ENCODE measurements around the gene KAT6B. TPM values are rescaled to one million over a fixed set of nuclear protein-coding genes. Genes with fewer than 3 reads are reported as not detected.

KAT6B gene
- total and polyA plus RNA-seq, 7 experiments from 2014 or later = 33.2 to 80.5 (median 63.6) TPM

DNA sequence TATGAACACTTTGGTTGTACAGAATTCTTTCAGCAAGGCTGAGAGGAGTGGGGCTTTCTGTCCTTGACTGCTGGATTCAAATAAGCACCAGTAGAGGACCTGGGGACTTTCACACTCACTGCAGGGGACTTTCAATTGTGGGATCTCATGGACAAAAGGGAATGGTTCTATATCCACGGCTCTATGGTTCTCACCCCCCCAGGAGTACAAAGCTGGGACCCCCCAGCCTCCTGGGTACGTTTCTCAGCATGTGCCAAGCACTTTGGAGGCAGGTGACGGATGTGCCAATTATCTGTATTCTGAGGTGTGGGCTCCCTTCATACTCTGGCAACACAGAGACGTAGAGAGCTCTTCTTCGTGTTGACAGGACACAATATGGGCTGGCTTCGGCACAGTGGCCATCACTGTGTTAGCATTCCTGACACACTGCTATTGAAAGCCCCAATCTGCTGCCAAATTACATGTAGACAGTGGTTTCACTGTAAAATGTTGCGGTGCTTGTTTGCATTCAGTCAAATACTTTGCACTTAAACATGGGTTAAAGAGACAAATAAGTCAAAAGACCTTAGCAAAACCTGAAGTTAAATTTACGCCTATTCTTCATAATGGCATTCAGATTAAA is 192.4 kb downstream of the KAT6B start:
- DNase-seq (no peak), ATAC-seq (no peak)
- ChIA-PET POLR2A (no interaction called here), CTCF (interaction anchor here (0.6 to 0.7 kb wide), 4 partner anchors 21 to 1955 kb away, joined by 3 to 4 read pairs (median 3); no protein-coding TSS in a partner anchor)
- Mint-ChIP-seq H3K27me3 (no peaks in the 10 kb centered on the region), H3K9me3 (no peaks in the 10 kb centered on the region), H3K36me3 (peaks cover 4 to 34% (median 20%) of the 10 kb centered on the region in 5 donors), H3K27ac (peak overlapping the region in 6 of 9 donors; percentile 6 to 76 (median 64)), H3K4me1 (peaks cover 9 to 41% (median 29%) of the 10 kb centered on the region in 7 donors), H3K4me3 (peak overlapping the region in 1 of 10 donors; percentile 8)
- no peaks in the 10 kb centered on the region for H3K27me3 ChIP-seq (ENCODE audit: control insufficient read depth in 2 of 2, insufficient read depth in 2 of 2, low read length in 2 of 2)
- intact Hi-C loops (cut with micrococcal nuclease) = loop anchor here (1.0 to 10.0 kb wide), 10 partner anchors 48 to 774 kb away; partner anchors contain the start of gene KAT6B (in 2 of the 2)
- peaks cover 6 to 40% (median 7%) of the 10 kb centered on the region in 3 experiments for H3K36me3 ChIP-seq (ENCODE audit: control insufficient read depth in 2 of 3, insufficient read depth in 3 of 3, low read length in 3 of 3)
- no peak overlapping the region for H3K27ac ChIP-seq (ENCODE audit: low read depth, low read length)
- H3K9me3 ChIP-seq (ENCODE audit: control insufficient read depth in 2 of 3, low read length in 3 of 3) = no peaks in the 10 kb centered on the region
- no peak overlapping the region for H3K4me3 ChIP-seq (ENCODE audit: low read length)
- peaks cover 12 to 15% of the 10 kb centered on the region in 2 donors for H3K4me1 ChIP-seq (ENCODE audit: control insufficient read depth in 2 of 2, insufficient read depth in 2 of 2, low read length in 2 of 2)

- no peak overlapping the region for H3K27ac ChIP-seq (ENCODE audit: low read depth, low read length)
- peak in 7 of 9 donors; percentile 15 to 53 (median 43) for DNase-seq
- no peak overlapping the region for H3K4me3 Mint-ChIP-seq
- ChIA-PET POLR2A (interaction anchor here (0.7 kb wide), 1 partner anchor 70 kb away, joined by 3 read pairs; no protein-coding TSS in a partner anchor), CTCF (interaction anchor here (0.6 to 1.4 kb wide), 9 partner anchors 9 to 1954 kb away, joined by 3 to 8 read pairs (median 3); no protein-coding TSS in a partner anchor)
- peaks cover 6 to 40% (median 7%) of the 10 kb centered on the region in 3 experiments for H3K36me3 ChIP-seq (ENCODE audit: control insufficient read depth in 2 of 3, insufficient read depth in 3 of 3, low read length in 3 of 3)
- intact Hi-C loops (cut with micrococcal nuclease) = loop anchor here (1.0 to 10.0 kb wide), 10 partner anchors 49 to 775 kb away; partner anchors contain the start of gene KAT6B (in 2 of the 2)
- peak; percentile 63 for ATAC-seq
- no peaks in the 10 kb centered on the region for H3K27me3 Mint-ChIP-seq
- H3K9me3 ChIP-seq (ENCODE audit: control insufficient read depth in 2 of 3, low read length in 3 of 3) = no peaks in the 10 kb centered on the region
- H3K4me3 ChIP-seq (ENCODE audit: low read length) = no peak overlapping the region
- peak overlapping the region in 5 of 9 donors; percentile 4 to 62 (median 16) for H3K27ac Mint-ChIP-seq
- no peaks in the 10 kb centered on the region for H3K9me3 Mint-ChIP-seq
- peaks cover 6 to 38% (median 23%) of the 10 kb centered on the region in 7 donors for H3K4me1 Mint-ChIP-seq
- peaks cover 4 to 34% (median 18%) of the 10 kb centered on the region in 5 donors for H3K36me3 Mint-ChIP-seq
- H3K27me3 ChIP-seq (ENCODE audit: control insufficient read depth in 2 of 2, insufficient read depth in 2 of 2, low read length in 2 of 2) = no peaks in the 10 kb centered on the region
- H3K4me1 ChIP-seq (ENCODE audit: control insufficient read depth in 2 of 2, insufficient read depth in 2 of 2, low read length in 2 of 2) = peaks cover 8 to 12% of the 10 kb centered on the region in 2 donors
These were observed 193.0 kb downstream of the KAT6B start for GRCh38 chr10:75019370-75019769.

DNA sequence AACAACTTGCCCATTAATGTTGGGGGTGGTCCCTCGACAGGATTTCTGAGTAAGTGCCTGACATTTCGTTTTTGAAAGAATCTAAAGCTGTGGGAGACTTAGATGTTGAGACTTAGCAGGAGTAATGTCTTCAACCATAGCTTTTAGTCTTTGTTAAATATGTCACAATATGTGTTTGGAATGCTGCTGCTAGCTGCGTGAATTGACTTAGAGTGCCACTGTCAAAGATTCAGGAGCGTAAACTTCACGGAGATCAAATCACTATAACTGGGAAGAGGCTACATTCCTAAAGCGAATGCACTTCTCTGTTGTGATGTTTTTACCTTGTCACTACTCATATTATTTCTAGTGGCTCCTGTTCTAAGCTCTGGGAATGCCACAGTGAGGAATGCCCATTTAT is 193.8 kb downstream of the KAT6B start:
- intact Hi-C loops (cut with micrococcal nuclease) = loop anchor here in 1 of 2 donors (5.0 kb wide), 1 partner anchor 217 kb away; the partner anchor contains the start of gene COMTD1
- H3K36me3 Mint-ChIP-seq = peaks cover 10 to 41% (median 20%) of the 10 kb centered on the region in 5 donors
- H3K4me1 Mint-ChIP-seq = peaks cover 3 to 32% (median 15%) of the 10 kb centered on the region in 7 donors
- H3K27ac Mint-ChIP-seq = peak overlapping the region in 3 of 9 donors; percentile 25 to 62 (median 46)
- CTCF ChIA-PET = interaction anchor here (0.7 to 1.4 kb wide), 10 partner anchors 8 to 776 kb away, joined by 3 to 8 read pairs (median 3); no protein-coding TSS in a partner anchor
- H3K9me3 Mint-ChIP-seq = no peaks in the 10 kb centered on the region
- H3K36me3 ChIP-seq (ENCODE audit: control insufficient read depth in 2 of 3, insufficient read depth in 3 of 3, low read length in 3 of 3) = peaks cover 7 to 47% (median 8%) of the 10 kb centered on the region in 3 experiments
- no peak overlapping the region for H3K4me3 Mint-ChIP-seq
- H3K27ac ChIP-seq (ENCODE audit: low read depth, low read length) = no peak overlapping the region
- H3K4me3 ChIP-seq (ENCODE audit: low read length) = no peak overlapping the region
- peaks cover under 1 to 4% of the 10 kb centered on the region in 2 donors for H3K4me1 ChIP-seq (ENCODE audit: control insufficient read depth in 2 of 2, insufficient read depth in 2 of 2, low read length in 2 of 2)
- H3K27me3 Mint-ChIP-seq = no peaks in the 10 kb centered on the region
- no peaks in the 10 kb centered on the region for H3K9me3 ChIP-seq (ENCODE audit: control insufficient read depth in 2 of 3, low read length in 3 of 3)
- no peak for DNase-seq
- H3K27me3 ChIP-seq (ENCODE audit: control insufficient read depth in 2 of 2, insufficient read depth in 2 of 2, low read length in 2 of 2) = no peaks in the 10 kb centered on the region
- ATAC-seq = no peak
- POLR2A ChIA-PET = interaction anchor here (0.7 kb wide), 1 partner anchor 70 kb away, joined by 3 read pairs; no protein-coding TSS in a partner anchor

DNA sequence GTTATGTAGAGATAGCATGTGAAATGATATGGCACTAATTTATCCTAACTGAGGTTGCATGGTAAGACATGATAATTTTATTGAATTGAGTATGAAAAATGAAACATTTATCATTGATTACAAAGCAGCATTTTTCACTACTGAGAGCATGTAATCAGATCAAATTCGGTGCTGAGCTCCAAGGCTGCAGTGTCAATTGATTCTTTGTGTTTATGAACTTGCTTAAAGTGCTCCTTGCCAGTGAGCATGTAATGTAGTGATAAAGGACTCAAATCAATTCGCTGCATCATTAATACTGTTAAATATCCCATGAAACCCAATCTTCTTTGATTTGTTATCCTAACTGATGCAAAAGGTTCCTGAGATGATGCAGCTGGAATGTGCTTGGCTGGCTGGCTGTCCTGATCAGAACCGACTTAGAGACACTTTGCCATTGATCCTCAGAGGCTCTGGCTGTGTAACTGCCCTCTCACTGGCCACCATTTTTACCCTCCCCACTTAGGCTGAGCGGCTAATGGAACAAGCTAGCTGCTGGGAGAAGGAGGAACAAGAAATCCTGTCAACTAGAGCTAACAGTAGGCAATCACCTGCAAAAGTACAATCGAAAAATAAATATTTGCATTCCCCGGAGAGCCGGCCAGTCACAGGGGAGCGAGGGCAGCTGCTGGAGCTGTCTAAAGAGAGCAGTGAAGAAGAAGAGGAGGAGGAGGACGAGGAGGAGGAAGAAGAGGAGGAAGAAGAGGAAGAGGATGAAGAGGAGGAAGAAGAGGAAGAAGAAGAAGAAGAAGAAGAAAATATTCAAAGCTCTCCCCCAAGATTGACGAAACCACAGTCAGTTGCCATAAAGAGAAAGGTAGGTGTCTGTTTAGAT is 195.2 kb downstream of the KAT6B start:
- Histone ChIP-seq H3K27me3 (ENCODE audit: control insufficient read depth in 2 of 2, insufficient read depth in 2 of 2, low read length in 2 of 2) (no peaks in the 10 kb centered on the region), H3K36me3 (ENCODE audit: control insufficient read depth in 2 of 3, insufficient read depth in 3 of 3, low read length in 3 of 3) (peaks cover 7 to 61% (median 9%) of the 10 kb centered on the region in 3 experiments), H3K27ac (ENCODE audit: low read depth, low read length) (no peak overlapping the region), H3K4me3 (ENCODE audit: low read length) (no peak overlapping the region), H3K9me3 (ENCODE audit: control insufficient read depth in 2 of 3, low read length in 3 of 3) (no peaks in the 10 kb centered on the region), H3K4me1 (ENCODE audit: control insufficient read depth in 2 of 2, insufficient read depth in 2 of 2, low read length in 2 of 2) (no peaks in the 10 kb centered on the region)
- Mint-ChIP-seq H3K4me1 (peaks cover 0 to 20% (median 4%) of the 10 kb centered on the region in 7 donors), H3K36me3 (peaks cover 12 to 44% (median 24%) of the 10 kb centered on the region in 5 donors), H3K4me3 (no peak overlapping the region), H3K9me3 (no peaks in the 10 kb centered on the region), H3K27ac (peak overlapping the region in 6 of 9 donors; percentile 22 to 81 (median 48)), H3K27me3 (no peaks in the 10 kb centered on the region)
- intact Hi-C loops (cut with micrococcal nuclease) = loop anchor here (1.0 to 5.0 kb wide), 5 partner anchors 215 to 777 kb away; partner anchors contain the start of gene COMTD1 (in 1 of the 2)
- CTCF ChIA-PET = interaction anchor here (0.8 kb wide), 1 partner anchor 778 kb away, joined by 4 read pairs; no protein-coding TSS in a partner anchor
- POLR2A ChIA-PET = interaction anchor here (1.2 kb wide), 1 partner anchor 13 kb away, joined by 3 read pairs; no protein-coding TSS in a partner anchor
- DNase-seq = no peak
- no peak for ATAC-seq

GRCh38 chr10:75023074-75023473 is 196.7 kb downstream of the KAT6B start:
- Mint-ChIP-seq H3K4me3 (no peak overlapping the region), H3K4me1 (peaks cover 0 to 20% (median 4%) of the 10 kb centered on the region in 7 donors), H3K27me3 (no peaks in the 10 kb centered on the region), H3K36me3 (peaks cover 12 to 50% (median 24%) of the 10 kb centered on the region in 5 donors), H3K27ac (peak overlapping the region in 1 of 9 donors; percentile 34), H3K9me3 (no peaks in the 10 kb centered on the region)
- Histone ChIP-seq H3K27me3 (ENCODE audit: control insufficient read depth in 2 of 2, insufficient read depth in 2 of 2, low read length in 2 of 2) (no peaks in the 10 kb centered on the region), H3K4me1 (ENCODE audit: control insufficient read depth in 2 of 2, insufficient read depth in 2 of 2, low read length in 2 of 2) (no peaks in the 10 kb centered on the region), H3K9me3 (ENCODE audit: control insufficient read depth in 2 of 3, low read length in 3 of 3) (no peaks in the 10 kb centered on the region), H3K27ac (ENCODE audit: low read depth, low read length) (no peak overlapping the region), H3K36me3 (ENCODE audit: control insufficient read depth in 2 of 3, insufficient read depth in 3 of 3, low read length in 3 of 3) (peaks cover 7 to 62% (median 9%) of the 10 kb centered on the region in 3 experiments), H3K4me3 (ENCODE audit: low read length) (no peak overlapping the region)
- ATAC-seq = no peak
- intact Hi-C loops (cut with micrococcal nuclease) = loop anchor here in 1 of 2 donors (2.0 to 5.0 kb wide), 2 partner anchors 214 to 284 kb away; partner anchors contain the start of gene COMTD1
- CTCF ChIA-PET = interaction anchor here (0.5 kb wide), 1 partner anchor 742 kb away, joined by 3 read pairs; no protein-coding TSS in a partner anchor
- DNase-seq = no peak
- POLR2A ChIA-PET = no interaction called here
